Hepatocyte (in vitro differentiated cells): Measurements from ENCODE around the gene CFAP126. TPM values are rescaled to one million over a fixed set of nuclear protein-coding genes. Genes with fewer than 3 reads are reported as not detected.
A peak's percentile ranks its signal among the peaks of the same experiment; 100 is the strongest.
"Not testable (repeated sequence)": the region's sequence is repeated elsewhere in the genome, so short reads cannot be mapped to it uniquely, and the experiment has no call there.

ENCODE experiments used
- DNase-seq: peaks from one replicate; pipeline ENCODE4 v3.0.0-alpha.2; 2016; ENCODE audit warnings: low spot score
- H2AFZ ChIP-seq: fragments of 200-600 bp; sonication (generic); 2 replicates; pipeline ENCODE4 v1.6.0; 2016; ENCODE audit warnings: antibody characterized with exemption, mild to moderate bottlenecking
- H3K27ac ChIP-seq: fragments of 200-600 bp; sonication (generic); 2 replicates; pipeline ENCODE4 v1.5.1; 2016; ENCODE audit warnings: mild to moderate bottlenecking
- H3K27me3 ChIP-seq: fragments of 200-600 bp; sonication (generic); 2 replicates; pipeline ENCODE4 v1.6.1; 2016
- H3K36me3 ChIP-seq: fragments of 200-600 bp; sonication (generic); replicated peaks from 2 replicates; pipeline ENCODE4 v1.5.1; 2016; ENCODE audit warnings: low read depth; ENCODE audit not compliant: insufficient read depth
- H3K4me1 ChIP-seq: fragments of 200-600 bp; sonication (generic); 2 replicates; pipeline ENCODE4 v1.5.1; 2016; ENCODE audit warnings: mild to moderate bottlenecking, moderate library complexity; ENCODE audit not compliant: insufficient read depth
- H3K4me2 ChIP-seq: fragments of 200-600 bp; sonication (generic); 2 replicates; pipeline ENCODE4 v1.6.0; 2016
- H3K4me3 ChIP-seq: fragments of 200-600 bp; sonication (generic); 2 replicates; pipeline ENCODE4 v1.5.1; 2016; ENCODE audit warnings: mild to moderate bottlenecking
- H3K79me2 ChIP-seq: fragments of 200-600 bp; sonication (generic); 2 replicates; pipeline ENCODE4 v1.6.0; 2017; ENCODE audit warnings: mild to moderate bottlenecking
- H3K9me2 ChIP-seq: fragments of 200-600 bp; sonication (generic); replicated peaks from 2 replicates; pipeline ENCODE4 v1.6.0; 2017; ENCODE audit warnings: mild to moderate bottlenecking; ENCODE audit not compliant: insufficient read depth
- H3K9me3 ChIP-seq: fragments of 200-600 bp; sonication (generic); 2 replicates; pipeline ENCODE4 v1.5.1; 2016; ENCODE audit warnings: low read depth, mild to moderate bottlenecking
- H4K20me1 ChIP-seq: fragments of 200-600 bp; sonication (generic); 2 replicates; pipeline ENCODE4 v1.6.0; 2016; ENCODE audit warnings: mild to moderate bottlenecking; ENCODE audit not compliant: insufficient read depth, poor library complexity, severe bottlenecking
- CTCF ChIP-seq: fragments of 200-600 bp; sonication (generic); IDR thresholded peaks from 2 replicates; pipeline ENCODE4 v1.5.1; 2016; ENCODE audit warnings: antibody characterized with exemption, mild to moderate bottlenecking; ENCODE audit not compliant: poor library complexity
- EZH2 ChIP-seq: fragments of 200-600 bp; sonication (generic); IDR thresholded peaks from 2 replicates; pipeline ENCODE4 v1.6.1; 2016; ENCODE audit warnings: antibody characterized with exemption, mild to moderate bottlenecking, borderline replicate concordance
- EZH2phosphoT487 ChIP-seq: fragments of 200-600 bp; sonication (generic); IDR thresholded peaks from one replicate; pipeline ENCODE4 v1.6.1; 2018; ENCODE audit warnings: antibody characterized with exemption, mild to moderate bottlenecking, low read depth, moderate library complexity; ENCODE audit not compliant: unreplicated experiment, severe bottlenecking
- WGBS: methylation state at CpG from one replicate; pipeline ENCODE4 v1.1.6; 2016; ENCODE audit warnings: low lambda C conversion rate; ENCODE audit errors: missing lambda C conversion rate; 5-methylcytosine and 5-hydroxymethylcytosine counted together
- polyA plus RNA-seq: library from polyadenylated mRNA; unstranded; fragments of >200 nt; fragmentation: Nextera tagmentation; extraction: Ambion mirVana; gene quantifications from 2 replicates; pipeline ENCODE4 v1.2.1, GENCODE V29; 2016
- total RNA-seq: library from RNA; depleted of rRNA; stranded (reverse); fragments of >200 nt; gene quantifications from 2 replicates; pipeline ENCODE4 v1.2.3, GENCODE V29; 2014

Gene CFAP126
- total RNA-seq (not detected in 2 replicates), polyA plus RNA-seq (not detected in 2 replicates)

- H3K9me3 ChIP-seq: no peaks in the 10 kb centered on the region
- peak; percentile 21 for TF ChIP-seq CTCF
- no peak for TF ChIP-seq EZH2phosphoT487
- no peak within 1 kb of the TSS for H3K4me2 ChIP-seq
- no peaks in the 10 kb centered on the region for H3K9me2 ChIP-seq
- no peak within 1 kb of the TSS for H2AFZ ChIP-seq
- H3K27me3 ChIP-seq: no peaks in the 10 kb centered on the region
- H3K4me1 ChIP-seq: peaks cover 2% of the 10 kb centered on the region
- peak within 1 kb of the TSS; percentile 46 for H3K27ac ChIP-seq
- H3K79me2 ChIP-seq: no peaks in the 10 kb centered on the region
- no peak within 1 kb of the TSS for H3K4me3 ChIP-seq
- H3K36me3 ChIP-seq: no peaks in the 10 kb centered on the region
- peak; percentile 81 for DNase-seq
- H4K20me1 ChIP-seq: no peaks in the 10 kb centered on the region
- WGBS: 38% methylated on average over 6 of the region's 6 CpGs
Measured at GRCh38 chr1:161367684-161368400, at the start of gene CFAP126. TSS of gene CFAP126 (minus strand) at chr1:161367876. CDS start at chr1:161367868, 8 bp downstream.

GRCh38 chr1:161413050-161413449 is 45.4 kb upstream of the CFAP126 start:
- not testable (repeated sequence) for H3K27ac ChIP-seq, H3K27me3 ChIP-seq, DNase-seq, H4K20me1 ChIP-seq, H3K36me3 ChIP-seq, H3K4me1 ChIP-seq, H3K4me3 ChIP-seq, H3K79me2 ChIP-seq, H2AFZ ChIP-seq, H3K9me2 ChIP-seq, H3K9me3 ChIP-seq
- H3K4me2 ChIP-seq: peak overlapping the region; percentile 16
- 65% methylated on average over 7 of the region's 7 CpGs for whole genome bisulfite sequencing

GRCh38 chr1:161410636-161410970 is 42.9 kb upstream of the CFAP126 start:
- H3K4me1 ChIP-seq, H3K27me3 ChIP-seq, H3K36me3 ChIP-seq, H3K79me2 ChIP-seq, DNase-seq, H3K27ac ChIP-seq, H3K4me2 ChIP-seq, H4K20me1 ChIP-seq, H3K9me2 ChIP-seq, H3K4me3 ChIP-seq, H2AFZ ChIP-seq, H3K9me3 ChIP-seq: not testable (repeated sequence)
- WGBS: 92% methylated on average over 4 of the region's 4 CpGs

- not testable (repeated sequence) for H3K27me3 ChIP-seq, H3K4me2 ChIP-seq, H4K20me1 ChIP-seq, DNase-seq, H3K9me2 ChIP-seq, H3K36me3 ChIP-seq, H2AFZ ChIP-seq, H3K4me3 ChIP-seq, H3K4me1 ChIP-seq, H3K27ac ChIP-seq, H3K79me2 ChIP-seq, H3K9me3 ChIP-seq
- 83% methylated on average over 13 of the region's 13 CpGs for WGBS
Measured at GRCh38 chr1:161409848-161410635, 42.4 kb upstream of the CFAP126 start.

GRCh38 chr1:161408429-161409052 is 40.9 kb upstream of the CFAP126 start:
- no peak overlapping the region for H3K4me2 ChIP-seq
- WGBS: 39% methylated on average over 3 of the region's 3 CpGs
- H2AFZ ChIP-seq: no peak overlapping the region
- no peaks in the 10 kb centered on the region for H3K9me3 ChIP-seq
- H4K20me1 ChIP-seq: no peaks in the 10 kb centered on the region
- no peak for DNase-seq
- H3K27me3 ChIP-seq: no peaks in the 10 kb centered on the region
- no peak overlapping the region for H3K4me3 ChIP-seq
- no peaks in the 10 kb centered on the region for H3K36me3 ChIP-seq
- TF ChIP-seq EZH2phosphoT487 (no peak), EZH2 (no peak), CTCF (no peak)
- H3K4me1 ChIP-seq: no peaks in the 10 kb centered on the region
- no peaks in the 10 kb centered on the region for H3K9me2 ChIP-seq
- no peak overlapping the region for H3K27ac ChIP-seq
- no peaks in the 10 kb centered on the region for H3K79me2 ChIP-seq
